HK-2 (cell line): ENCODE data around the gene OR6M1.

ENCODE experiments used
- DNase-seq: peaks from one replicate; pipeline ENCODE4 v3.0.0-alpha.2; 2018; ENCODE audit not compliant: unreplicated experiment

OR6M1 gene

DNA sequence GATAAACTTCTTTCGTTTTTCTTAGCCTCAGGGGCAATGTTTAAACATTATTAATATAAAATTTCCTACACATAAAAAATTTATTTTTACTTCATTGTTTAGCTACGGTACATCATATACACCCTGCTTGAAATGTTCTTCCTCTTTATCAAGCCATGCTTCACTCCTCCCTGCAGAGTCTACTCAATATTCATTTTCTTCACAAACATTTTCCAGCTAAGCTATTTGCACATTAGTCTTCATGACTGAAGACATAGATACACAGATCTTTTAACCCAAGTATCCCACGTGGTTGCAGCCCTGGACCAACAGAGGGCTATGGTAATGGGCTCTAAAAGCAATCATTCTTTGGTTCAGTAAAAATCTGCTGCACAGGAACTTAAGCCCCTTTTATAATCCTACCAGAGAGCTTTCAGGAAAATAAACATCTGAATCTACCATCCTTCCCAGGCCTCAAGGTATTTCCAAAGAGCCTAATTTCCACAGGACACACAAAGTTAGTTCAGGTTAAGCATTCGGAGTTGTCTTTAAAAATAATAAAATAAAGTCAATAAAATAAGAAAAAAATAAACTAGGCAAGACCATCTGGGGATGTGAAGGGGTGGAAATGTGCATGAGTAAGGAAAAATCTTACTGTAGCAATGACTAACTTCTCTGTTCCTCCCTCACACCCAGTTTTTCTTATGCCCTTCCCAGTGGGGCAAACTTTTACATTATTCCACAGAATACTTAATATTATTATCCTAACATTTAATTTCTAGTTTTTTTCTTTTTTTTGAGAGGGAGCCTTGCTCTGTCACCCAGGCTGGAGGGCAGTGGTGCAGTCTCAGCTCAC lies 30.2 kb downstream of the OR6M1 start:
- no peak for DNase-seq

DNA sequence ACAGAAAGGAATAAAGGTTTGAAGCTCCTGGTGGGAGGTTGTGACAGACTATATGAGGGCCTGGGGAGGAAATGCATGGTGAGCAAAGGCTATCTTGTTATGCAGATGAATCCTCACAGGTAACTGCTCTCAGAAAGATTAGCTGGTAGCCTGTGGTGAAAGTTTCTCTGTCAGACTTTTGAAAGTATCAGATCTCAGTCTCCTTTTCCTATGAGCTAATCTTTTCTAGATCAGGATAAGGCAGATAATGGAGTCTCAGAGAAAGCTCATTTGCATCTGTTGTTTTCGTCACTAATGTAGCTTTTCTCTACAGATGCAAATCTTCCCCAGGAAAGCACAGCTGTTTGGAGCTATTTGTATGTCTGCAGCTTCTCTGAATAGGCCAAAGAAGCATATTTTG lies 30.9 kb downstream of the OR6M1 start:
- DNase-seq = no peak

DNA sequence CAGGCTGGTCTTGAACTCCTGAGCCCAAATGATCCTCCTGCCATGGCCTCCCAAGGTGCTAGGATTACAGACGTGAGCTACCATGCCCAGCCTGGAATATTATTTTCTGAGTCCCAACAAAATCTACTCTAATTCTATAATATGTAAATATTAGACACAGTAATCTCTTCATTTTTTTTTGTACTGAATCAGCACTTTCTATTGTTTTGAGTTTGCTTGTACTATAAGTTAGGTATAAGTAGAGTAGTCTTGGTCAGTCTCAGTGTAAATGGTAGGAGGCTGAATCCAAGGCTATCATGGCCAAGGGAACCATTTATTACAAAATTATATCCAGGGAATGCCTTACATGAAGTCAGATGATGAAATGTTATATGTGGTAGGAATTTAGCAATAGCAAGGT lies 32.2 kb downstream of the OR6M1 start:
- no peak for DNase-seq

DNA sequence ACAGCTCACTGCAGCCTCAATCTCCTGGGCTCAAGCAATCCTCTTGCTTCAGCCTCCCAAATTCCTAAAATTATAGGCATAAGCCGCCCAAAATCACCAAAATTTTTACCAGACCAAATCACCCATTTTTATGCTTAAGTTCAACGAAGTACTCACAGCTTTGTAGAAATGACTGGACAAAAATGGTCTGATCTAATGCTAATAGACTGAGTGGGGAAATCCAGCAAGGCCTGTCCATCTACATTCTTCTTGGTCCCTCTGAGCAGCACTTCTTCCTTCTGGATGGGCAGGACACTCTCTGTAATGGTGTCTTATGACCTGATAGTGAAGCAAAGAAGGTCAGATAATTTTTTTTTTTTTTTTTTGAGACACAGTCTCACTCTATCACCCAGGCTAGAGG lies 33.1 kb downstream of the OR6M1 start:
- no peak for DNase-seq

DNA sequence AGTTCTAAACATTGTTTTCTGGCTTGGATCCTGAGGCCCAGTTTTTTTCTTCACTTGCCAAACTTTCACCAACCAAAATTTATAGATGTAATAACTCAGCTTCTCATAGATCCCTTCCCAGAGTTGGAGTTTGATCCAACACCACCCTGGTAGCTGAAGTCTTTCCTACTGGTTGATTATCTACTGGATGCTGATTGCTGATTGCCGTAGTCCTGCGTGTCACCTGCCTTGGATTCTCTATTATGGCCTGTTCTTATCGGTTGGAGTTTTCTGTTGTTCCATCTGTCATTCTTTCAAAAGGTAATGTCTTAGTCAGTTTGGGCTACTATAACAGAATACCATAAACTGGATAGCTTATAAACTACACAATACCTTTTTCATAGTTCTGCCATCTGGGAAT lies 34.5 kb downstream of the OR6M1 start:
- DNase-seq = no peak

DNA sequence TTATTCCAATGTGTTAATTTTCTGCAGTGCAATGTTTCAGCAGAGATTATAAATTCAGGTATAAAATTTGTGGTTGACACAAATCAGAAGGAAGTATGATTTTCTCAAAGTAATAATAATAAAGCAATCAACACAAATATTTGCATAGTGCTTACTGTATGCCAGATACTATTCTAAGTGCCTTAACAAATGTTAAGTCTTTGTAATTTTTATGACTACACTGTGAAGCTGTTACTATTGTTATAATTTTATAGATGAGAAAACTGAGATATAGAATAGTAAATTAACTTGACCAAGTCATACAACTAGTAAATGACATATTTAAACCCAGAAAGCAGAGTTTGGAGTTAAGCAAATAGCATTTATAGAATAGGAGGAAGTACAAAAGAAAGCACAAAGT lies 35.4 kb downstream of the OR6M1 start:
- DNase-seq = no peak

DNA sequence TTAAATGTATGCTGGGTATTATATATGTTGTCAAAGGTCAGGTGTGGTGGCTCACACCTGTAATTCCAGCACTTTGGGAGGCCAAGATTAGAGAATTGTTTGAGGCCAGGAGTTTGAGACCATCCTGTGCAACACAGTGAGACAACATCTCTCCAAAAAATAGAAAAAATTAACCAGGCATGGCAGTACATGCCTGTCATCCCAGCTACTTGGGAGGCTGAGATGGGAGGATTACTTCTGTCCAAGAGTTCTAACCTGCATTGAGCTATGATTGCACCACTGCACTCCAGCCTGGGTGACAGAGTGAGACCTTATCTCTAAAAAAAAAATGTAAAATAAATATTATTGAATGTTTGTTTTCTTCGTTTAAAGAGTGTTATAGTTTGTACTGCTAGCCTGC lies 40.5 kb downstream of the OR6M1 start:
- DNase-seq = no peak

DNA sequence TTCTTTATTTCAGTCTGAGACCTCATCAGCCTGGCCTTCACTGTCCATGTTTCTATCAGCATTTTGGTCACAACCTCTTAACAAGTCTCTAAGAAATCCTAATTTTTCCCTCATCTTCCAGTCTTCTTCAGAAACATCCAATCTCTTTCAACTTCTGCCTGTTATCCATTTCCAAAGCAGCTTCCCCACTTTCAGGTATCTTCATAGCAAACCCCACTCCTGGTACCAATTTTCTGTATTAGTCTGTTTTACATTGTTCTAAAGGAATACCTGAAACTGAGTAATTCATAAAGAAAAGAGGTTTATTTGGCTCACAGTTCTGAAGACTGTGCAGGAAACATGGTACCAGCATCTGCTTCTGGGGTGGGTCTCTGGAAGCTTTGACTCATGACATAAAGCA lies 43.7 kb downstream of the OR6M1 start:
- no peak for DNase-seq

DNA sequence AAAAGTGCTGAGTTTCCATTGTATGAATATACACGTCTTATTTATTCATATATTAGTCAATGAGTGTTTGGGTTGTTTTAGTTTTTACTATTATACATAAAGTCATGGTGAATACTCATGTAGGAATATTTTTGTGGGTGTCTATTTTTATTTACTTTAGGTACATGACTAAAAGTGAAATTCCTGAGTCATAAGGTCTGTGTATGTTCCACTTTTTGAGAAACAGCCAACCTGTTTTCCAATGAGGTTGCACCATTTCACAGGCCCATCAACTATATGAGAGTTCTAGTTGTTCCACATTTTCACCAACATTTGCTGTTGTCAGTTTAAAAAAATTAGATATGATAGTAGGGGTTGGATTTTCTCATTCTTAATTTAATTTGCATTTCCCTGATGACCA lies 45.3 kb downstream of the OR6M1 start:
- DNase-seq = no peak

DNA sequence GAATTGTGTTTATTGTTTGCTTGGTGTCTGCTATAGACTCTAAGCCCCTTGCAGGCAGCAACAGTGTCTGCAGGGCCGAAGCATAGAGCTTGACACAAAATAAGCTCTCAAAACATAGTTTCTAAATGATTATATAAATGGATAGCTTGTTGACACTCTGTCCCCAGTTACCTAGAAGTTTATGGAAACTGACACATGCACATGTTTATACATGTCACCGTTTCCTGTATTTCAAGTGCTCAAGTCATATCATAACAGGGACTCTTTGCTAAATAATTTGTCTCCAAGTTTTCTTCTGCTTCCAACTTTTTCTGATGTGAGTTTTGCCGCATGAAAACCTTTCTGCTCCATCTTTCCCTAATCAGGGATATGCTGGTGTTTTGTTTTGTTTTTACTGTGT lies 48.2 kb downstream of the OR6M1 start:
- no peak for DNase-seq

DNA sequence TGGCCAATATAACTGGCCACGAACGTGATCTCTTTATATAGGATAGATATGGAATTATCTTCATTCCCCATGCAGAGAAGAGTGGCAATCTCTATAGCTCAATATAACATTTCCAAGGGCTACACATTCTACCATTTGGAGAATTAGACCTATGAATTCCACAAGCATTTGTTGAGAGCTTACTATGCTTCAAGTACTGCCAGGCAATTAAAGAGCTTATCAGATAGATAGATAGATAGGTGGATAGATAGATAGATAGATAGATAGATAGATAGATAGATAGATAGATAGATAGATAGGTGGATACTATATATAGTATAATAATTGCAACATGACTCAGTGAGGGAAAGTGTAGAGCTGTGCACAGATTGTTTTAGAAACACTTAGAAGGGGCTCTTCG lies 50.3 kb downstream of the OR6M1 start:
- no peak for DNase-seq
